Prostate gland (tissue), 1 donor: ENCODE results near the gene SMIM35.

Source experiments
- POLR2A ChIP-seq: fragments of 450-650 bp; IDR thresholded peaks from one replicate; pipeline ENCODE4 v1.6.1; 2016; ENCODE audit warnings: antibody characterized with exemption, mild to moderate bottlenecking
- POLR2AphosphoS5 ChIP-seq: sonication (generic); formaldehyde crosslinking; IDR thresholded peaks from one replicate; pipeline ENCODE4 v1.6.1; 2017; ENCODE audit warnings: antibody characterized with exemption

DNA sequence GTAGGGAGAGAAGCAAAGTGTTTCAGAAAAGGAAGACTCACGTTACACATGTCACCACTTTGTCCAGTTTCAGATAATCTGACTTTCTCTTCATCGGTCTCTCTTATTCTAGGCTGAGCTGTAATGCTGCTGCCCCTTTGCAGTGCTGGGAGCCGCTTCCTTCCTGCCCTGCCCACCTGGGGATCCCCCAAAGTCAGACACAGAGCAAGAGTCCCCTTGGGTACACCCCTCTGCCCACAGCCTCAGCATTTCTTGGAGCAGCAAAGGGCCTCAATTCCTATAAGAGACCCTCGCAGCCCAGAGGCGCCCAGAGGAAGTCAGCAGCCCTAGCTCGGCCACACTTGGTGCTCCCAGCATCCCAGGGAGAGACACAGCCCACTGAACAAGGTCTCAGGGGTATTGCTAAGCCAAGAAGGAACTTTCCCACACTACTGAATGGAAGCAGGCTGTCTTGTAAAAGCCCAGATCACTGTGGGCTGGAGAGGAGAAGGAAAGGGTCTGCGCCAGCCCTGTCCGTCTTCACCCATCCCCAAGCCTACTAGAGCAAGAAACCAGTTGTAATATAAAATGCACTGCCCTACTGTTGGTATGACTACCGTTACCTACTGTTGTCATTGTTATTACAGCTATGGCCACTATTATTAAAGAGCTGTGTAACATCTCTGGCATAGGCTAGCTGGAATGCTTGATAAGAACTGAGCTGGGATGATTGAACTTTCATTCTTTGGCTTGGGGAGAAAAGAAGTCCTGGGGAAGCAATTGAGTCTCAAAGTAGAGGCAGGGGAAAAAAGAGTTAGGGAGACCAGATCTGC is 31.2 kb upstream of the SMIM35 start:
- TF ChIP-seq POLR2AphosphoS5: no peak
- TF ChIP-seq POLR2A: no peak
